RPMI7951 (cell line): ENCODE data around the gene CRYBB3. TPM values are rescaled to one million over a fixed set of nuclear protein-coding genes. Genes with fewer than 3 reads are reported as not detected.
"Not testable (repeated sequence)": the region's sequence is repeated elsewhere in the genome, so short reads cannot be mapped to it uniquely, and the experiment has no call there.

Source experiments
- DNase-seq: peaks from one replicate; pipeline ENCODE4 v3.0.0-alpha.2; 2012; ENCODE audit warnings: low read depth
- total RNA-seq: library from RNA; depleted of rRNA; stranded (reverse); fragments of >200 nt; shearing (Covaris generic); gene quantifications from 2 replicates; pipeline ENCODE4 v1.2.3, GENCODE V29; 2014

Gene CRYBB3
- total RNA-seq, 1 experiment from 2014 or later, result not detected

DNA sequence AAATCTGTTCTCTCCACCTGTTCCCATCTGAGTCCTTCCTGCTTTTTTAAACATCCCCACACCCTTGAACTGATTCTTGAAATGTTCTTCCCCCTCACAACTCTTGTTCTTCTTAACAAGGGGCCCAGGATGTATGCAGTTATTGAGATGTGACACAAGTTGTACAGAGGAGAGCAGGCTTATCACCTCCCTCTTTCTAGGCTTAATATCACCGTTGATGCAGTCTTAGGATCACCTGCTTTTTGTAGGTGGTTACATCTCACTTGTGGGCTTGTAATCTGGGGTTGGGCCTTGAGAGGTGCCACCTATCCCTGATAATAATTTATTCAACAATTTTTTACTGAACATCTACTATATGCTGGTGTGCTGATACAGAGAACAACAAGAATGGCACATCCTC lies 6.2 kb downstream of the CRYBB3 start:
- DNase-seq, result no peak

DNA sequence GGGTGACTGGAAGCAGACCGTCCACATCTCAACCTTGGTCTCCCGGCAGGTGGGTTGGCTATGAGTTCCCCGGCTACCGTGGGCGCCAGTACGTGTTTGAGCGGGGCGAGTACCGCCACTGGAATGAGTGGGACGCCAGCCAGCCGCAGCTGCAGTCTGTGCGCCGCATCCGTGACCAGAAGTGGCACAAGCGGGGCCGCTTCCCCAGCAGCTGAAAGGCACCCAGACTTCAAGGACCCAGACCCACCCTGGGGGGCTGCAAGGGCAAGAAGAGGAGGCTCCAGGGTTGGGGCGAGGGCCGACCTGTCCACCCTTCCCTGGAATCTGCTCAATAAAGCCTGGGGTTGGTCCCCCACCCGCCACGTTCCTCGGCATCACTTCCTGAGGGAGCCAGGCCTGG lies 7.3 kb downstream of the CRYBB3 start:
- DNase-seq, result no peak

DNA sequence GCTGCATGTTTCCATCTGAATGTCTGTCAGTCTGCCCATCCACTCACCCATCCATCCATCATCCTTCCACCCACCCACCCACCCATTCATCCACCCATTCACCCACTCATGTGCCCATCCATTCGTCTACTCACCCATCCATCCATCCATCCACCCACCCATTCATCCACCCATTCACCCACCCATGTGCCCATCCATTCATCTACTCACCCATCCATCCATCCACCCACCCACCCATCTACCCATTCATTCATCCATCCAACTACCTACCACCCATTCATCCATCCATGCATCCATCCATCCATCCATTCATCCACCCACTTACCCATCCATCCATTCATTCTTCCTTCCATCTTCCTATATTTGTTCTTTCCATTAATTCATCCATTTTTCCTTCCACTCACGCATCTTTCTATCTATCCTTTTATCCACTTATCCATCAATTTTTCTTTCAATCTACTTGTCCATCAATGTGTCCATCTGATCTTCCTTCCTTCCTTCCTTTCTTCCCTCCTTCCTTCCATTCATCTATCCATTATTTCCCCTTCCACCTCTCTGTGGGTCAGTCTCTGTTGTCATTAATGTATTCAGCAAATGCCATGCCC lies 8.0 kb downstream of the CRYBB3 start:
- no peak for DNase-seq

- DNase-seq, result no peak
Observed at GRCh38 chr22:25208328-25208727, 8.7 kb downstream of the CRYBB3 start.

DNA sequence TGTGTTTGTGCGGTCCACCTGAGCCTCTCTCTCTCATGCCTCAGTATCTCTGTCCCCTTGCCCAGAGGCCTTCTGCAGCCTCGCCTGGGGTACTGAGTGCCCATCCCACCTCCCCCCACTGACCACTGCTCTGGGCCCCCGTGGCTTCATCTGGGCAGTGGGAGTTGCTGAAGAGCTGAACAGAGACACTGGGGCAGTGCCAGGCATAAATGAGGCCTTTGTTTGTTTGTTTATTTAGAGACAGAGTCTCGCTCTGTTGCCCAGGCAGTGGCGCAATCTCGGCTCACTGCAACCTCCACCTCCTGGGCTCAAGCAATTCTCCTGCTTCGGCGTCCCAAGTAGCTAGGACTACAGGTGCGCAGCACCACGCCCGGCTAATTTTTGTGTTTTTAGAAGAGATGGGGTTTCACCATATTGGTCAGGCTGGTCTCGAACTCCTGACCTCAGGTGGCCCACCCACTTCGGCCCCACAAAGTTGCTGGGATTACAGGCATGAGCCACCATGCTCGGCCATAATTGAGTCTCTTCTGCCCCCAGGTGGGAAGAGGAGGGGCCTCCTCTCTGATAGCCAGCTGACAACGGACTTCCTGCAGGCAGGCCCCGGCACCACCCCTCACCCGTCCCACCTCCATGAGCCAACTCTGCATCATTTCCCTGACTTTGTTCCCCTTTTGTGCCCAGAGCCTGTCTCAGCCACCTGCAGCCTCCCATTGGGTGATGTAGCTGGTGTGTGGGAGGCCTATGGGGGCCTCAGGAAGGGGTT lies 9.3 kb downstream of the CRYBB3 start:
- DNase-seq, result no peak

- DNase-seq, result peak; percentile 53
Observed at GRCh38 chr22:25210793-25211192, 11.1 kb downstream of the CRYBB3 start.

GRCh38 chr22:25212337-25212736 lies 12.7 kb downstream of the CRYBB3 start:
- DNase-seq, result no peak

GRCh38 chr22:25213221-25213620 lies 13.6 kb downstream of the CRYBB3 start:
- DNase-seq, result no peak

GRCh38 chr22:25216230-25216629 lies 16.6 kb downstream of the CRYBB3 start:
- DNase-seq, result no peak

DNA sequence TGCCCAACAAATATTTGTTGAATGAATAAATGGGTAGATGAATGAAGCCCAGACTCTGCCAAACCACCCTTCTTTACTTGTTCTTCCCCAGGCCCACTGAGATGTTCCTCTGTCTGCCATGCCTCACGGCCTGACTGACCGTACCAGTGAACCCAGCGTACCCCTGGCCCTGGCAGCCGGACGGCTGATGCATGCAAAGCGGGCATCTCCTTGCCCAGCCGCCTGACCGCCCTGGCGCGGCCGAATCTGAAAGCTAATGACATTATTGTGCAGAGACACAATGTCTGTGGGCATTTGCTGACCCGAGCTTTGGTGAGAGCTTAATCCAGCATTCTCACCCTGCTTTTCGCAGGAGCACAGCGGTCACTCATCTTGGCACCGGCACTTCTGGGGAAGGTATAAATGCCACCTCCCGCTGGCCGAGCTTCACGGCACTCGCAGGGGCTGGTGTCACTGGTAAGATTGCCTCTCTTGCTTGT lies 19.6 kb downstream of the CRYBB3 start, which contains the start of gene CRYBB2:
TSS of gene CRYBB2 (plus strand) at position 429 of the 479 bp plus-strand sequence. CDS start 1,791 bp downstream, outside the sequence.
- DNase-seq, result no peak

DNA sequence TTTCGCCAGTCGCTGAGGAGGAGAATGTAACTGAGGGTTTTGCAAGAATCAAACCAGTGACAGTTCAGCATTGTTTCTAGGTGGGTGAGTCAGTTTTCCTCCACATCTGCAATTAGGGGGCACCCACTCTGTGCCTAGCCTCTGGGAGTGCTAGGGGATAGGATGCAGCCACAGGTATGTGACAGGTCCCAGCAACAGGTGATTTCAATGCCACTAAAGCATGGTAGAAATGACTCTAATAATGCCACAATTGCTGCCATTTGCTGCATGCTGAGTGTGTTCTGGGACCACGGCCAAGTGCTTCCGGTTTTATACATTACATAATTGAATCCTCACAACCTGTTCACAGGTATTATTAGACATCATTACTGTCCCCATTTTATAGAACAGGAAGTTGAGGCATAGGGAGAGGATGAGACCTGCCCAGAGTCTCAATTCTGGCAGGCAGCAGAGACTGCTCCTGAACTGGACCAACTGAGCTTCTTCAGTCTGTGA lies 20.3 kb downstream of the CRYBB3 start:
- no peak for DNase-seq

GRCh38 chr22:25221790-25222189 lies 22.1 kb downstream of the CRYBB3 start:
- no peak for DNase-seq

DNA sequence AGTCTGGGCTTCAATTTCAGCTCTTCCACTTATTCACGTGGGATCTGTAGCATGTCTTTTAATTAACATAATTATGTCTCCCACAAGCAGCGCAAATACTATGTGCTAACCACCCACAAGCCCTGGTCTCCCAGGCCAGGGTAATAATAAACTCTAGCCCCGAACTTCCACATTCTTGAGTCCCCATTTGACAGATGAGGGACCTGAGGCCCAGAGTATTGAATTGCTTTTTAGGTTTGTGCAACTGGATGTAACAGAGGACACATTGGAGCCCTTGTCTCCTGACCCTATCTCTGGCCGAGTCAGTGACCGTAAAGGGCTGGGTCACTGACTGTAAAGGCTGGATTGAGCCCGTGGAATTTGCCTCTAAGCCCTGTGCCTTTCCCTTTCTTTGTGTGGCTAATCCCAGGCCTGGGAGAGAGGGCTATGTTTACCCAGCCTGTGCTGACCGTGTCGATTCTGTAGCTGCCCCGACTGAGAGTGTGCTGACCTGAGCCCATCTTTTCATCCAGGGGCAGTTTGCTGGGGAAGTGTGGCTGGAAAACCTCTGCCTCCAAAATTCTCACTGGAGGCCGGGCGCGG lies 23.7 kb downstream of the CRYBB3 start:
- DNase-seq, result no peak

GRCh38 chr22:25228822-25229221 lies 29.2 kb downstream of the CRYBB3 start:
- DNase-seq, result no peak

GRCh38 chr22:25230760-25231159 lies 31.1 kb downstream of the CRYBB3 start:
- DNase-seq, result not testable (repeated sequence)

DNA sequence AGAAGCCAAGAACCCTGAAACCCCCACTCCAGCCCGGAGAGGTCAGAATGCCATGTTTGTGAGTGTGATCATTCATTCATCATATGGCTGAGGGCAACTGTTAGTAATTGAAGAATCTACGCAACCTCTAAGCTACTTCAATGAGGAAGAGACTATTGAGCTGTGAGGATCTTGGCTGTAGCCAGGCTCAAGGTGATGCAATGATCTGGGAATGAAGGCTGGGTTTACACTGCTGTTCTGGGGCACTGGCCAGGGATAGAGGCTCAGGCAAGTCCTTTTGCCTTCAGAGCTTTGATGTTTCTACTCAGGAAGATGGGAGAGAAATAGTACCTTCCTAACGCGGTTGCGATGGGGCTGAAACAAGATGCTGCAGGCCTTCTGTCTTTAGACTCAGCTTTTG lies 32.6 kb downstream of the CRYBB3 start:
- DNase-seq, result no peak

- not testable (repeated sequence) for DNase-seq
Observed at GRCh38 chr22:25233706-25234105, 34.0 kb downstream of the CRYBB3 start.

DNA sequence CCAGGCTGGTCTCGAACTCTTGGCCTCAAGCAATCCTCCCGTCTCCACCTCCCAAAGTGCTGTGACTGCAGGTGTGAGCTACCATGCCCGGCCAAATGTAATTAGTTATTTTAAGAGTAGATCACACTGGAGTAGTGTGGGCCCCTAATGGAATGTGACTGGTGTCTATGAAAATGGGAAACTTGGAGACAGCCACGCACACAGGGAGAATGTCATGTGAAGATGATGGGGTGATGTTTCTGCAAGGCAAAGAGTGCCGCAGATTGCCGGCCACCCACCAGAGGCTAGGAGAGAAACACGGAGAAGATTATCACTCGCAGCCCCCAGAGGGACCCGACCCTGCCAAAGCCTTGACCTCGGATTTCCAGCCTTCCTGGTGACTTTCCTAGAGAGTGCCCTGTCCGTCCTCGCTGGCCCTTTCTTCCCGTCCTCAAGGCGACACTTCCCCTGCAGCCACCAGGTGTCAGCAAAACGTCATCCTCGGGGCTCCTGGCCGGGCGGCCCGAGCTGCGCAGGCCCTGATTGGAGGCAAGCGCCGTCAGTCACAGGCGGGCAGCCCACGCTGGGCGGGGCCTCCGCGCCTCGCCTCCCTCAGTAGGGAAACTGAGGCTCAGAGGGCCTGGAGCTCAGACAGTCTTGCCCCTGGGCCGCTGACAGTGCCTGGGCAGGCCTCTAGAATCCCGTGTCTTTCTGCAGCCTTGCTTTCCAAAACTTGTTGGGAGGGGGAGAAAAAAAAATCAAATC lies 36.1 kb downstream of the CRYBB3 start:
- peak; percentile 75 for DNase-seq

DNA sequence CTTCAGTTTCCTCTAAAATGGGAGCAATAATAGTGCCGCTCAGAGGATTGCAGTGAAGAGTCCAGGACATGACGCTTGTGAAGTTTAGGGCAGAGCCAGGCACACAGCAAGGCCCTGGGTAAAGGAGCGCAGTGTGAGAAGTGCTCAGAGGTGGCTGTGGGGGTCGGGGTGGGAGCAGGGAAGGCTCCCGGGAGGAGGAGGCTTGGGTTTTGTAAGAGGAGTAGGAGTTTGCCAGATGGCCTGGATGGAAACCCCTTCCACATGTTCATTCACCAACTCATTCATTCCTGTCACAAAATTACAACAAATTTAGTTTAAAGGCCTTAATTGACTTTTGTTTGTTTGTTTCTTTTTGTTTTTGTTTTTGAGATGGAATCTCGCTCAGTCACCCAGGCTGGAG lies 36.8 kb downstream of the CRYBB3 start:
- no peak for DNase-seq

DNA sequence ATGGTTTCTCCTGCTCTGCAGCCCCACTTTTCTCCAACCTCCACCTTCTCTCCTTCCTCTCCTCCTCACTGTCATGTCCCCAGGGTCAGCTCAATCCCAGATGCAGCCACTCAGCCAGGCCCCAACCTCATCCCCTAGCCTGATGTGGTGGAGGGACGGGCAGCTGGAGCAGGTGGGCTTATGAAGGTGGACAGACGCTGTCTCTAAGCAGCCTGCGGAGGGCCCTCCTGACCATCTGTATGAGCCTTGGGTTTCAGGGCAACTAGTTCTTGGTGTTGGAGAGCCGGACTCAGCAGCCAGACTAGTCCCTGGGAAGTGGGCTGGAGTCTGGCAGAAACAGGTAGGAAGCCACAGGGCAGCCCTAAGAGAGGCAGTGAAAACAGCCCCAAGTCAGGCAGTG lies 37.8 kb downstream of the CRYBB3 start:
- DNase-seq, result no peak

GRCh38 chr22:25238058-25238457 lies 38.4 kb downstream of the CRYBB3 start:
- not testable (repeated sequence) for DNase-seq

GRCh38 chr22:25255169-25255568 lies 55.5 kb downstream of the CRYBB3 start:
- DNase-seq, result not testable (repeated sequence)
